SKM-1 treated with dmso at 0.1 percent for 144 hours (cell line): Measurements from ENCODE around the gene IFI30.

Experiments
- DNase-seq: peaks from one replicate; lab custom pipeline; 2025; ENCODE audit not compliant: unreplicated experiment; lab: John Stamatoyannopoulos, UW

The IFI30 gene

DNA sequence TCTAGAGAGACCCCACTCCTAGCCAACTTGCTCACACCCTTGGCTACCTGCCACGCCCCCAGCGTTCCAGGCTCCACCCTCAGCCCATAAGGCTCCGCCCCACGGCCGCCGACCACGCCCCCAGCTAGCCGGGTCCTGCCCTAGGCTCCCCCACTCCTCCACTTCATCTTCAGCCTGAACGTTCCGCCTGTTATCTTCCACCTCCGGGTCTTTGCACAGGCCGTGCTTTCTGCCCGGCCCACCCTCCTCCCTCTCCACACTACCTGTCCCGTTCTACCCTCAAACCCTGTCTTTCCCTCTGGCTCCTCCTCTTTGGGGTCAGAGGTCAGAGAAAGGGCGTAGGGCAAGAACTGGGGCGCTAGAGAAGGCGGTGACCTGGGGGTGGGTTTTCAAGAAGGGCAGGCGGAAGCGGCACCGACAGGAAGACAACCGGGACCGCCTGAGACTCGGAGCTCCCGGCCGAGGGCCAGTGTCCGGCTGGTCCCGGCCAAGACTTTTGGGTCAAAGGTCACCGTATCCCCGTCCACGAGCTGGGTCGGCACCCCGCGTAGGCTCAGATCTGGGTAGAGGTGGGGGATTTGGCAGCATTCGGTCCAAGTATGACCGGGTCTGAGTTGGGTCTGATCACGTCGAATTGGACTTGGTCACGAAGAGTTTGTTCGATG, 50.4 kb downstream of the IFI30 start:
- peak; percentile 66 for DNase-seq

DNA sequence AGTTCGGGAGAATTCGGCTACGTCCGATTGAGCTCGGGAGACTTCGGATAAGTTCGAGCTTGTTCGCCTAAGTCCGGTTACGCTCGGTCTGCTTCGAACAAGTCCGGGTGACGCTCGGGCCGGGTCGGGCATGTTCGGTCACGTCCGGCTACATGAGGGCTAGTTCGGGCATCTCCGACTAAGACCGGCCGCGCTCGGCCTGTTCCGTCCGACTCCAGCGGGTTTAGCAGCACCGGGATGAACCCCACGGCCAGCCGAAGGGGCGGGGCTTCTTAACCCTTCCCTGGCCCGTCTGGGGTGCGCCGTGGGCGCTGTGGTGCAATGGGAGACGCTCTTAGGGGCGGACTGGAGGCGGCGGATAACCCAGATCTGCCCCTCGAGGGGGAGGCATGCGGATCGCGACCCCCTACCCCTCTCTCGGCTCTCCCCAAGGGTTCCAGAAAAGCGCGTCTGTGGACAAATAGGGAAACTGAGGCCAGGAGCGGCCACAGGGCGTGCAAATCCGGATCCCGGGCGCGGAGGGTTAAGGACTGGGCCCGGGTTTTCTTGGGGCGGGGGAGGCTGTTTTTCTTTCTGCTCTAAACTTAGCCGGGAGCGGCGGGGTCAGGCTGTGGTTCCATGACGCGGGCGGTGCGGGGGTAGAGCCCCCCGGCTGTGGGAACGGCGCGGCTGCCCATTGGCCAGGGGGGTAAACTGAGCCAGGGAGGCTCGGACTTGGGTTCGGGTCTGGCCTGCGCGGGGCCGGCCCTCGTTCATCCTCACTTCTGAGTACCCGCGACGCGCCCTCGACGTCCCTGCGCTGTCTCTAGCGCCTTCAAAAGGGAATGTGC, 51.1 kb downstream of the IFI30 start:
- DNase-seq = peak; percentile 99

DNA sequence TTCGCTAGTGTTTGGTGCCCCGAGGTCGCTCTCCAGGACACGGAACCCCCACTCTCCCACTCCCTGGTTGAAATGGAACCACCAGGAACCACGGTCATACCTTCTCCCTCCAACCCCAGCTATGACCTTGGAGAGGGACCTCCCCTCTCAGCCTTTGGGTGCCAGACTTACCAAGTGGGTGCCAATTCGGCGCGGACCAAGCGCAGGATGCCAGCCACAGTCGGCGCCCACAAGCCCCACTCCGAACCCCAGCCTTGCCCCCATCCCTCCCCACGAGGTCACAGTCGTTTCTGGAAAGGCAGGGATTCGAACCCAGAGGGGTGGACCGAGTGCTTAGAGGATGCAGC, 51.7 kb downstream of the IFI30 start:
- no peak for DNase-seq

DNA sequence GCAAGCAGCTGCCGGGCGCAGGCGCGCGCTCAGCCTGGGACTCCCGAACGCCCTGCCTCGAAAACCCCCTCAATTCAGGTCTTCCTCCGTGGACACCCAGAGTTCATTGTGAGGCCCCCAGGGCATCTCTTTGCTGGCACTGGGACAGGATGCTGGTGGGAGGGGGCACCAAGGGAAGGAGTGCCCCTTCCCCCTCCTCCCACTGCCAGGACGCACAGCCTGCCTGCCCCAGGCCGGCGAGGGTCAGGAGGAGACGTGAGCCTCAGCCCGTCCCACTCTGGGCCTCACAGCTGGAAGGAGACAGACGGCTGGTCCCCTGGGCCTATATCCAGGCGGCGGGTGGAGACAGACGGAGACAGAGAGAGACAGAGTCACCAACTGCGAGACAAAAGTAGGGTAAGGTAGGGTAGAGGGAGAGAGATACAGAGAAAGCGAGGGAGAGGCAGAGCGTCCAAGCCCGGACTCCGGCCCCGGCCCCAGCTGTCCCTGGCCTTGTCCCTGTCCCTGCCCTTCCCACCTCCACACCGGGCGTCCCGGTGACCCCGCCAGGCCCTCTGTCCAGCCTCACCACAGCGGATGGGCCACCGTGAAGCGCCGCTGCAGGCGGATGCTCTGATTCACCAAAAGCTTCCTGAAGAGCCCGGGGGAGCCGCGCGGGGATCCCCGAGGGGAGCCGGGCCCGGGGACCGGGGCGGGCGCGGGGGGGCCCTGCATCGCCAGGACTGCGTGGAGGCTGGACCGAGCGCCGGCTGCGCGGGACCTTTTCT, 52.3 kb downstream of the IFI30 start, which contains the start of gene PDE4C:
Gene PDE4C, minus strand, starts transcription at position 737 of the 767 bp plus-strand sequence. Its CDS starts 23 bp downstream, at position 714.
- DNase-seq = no peak

DNA sequence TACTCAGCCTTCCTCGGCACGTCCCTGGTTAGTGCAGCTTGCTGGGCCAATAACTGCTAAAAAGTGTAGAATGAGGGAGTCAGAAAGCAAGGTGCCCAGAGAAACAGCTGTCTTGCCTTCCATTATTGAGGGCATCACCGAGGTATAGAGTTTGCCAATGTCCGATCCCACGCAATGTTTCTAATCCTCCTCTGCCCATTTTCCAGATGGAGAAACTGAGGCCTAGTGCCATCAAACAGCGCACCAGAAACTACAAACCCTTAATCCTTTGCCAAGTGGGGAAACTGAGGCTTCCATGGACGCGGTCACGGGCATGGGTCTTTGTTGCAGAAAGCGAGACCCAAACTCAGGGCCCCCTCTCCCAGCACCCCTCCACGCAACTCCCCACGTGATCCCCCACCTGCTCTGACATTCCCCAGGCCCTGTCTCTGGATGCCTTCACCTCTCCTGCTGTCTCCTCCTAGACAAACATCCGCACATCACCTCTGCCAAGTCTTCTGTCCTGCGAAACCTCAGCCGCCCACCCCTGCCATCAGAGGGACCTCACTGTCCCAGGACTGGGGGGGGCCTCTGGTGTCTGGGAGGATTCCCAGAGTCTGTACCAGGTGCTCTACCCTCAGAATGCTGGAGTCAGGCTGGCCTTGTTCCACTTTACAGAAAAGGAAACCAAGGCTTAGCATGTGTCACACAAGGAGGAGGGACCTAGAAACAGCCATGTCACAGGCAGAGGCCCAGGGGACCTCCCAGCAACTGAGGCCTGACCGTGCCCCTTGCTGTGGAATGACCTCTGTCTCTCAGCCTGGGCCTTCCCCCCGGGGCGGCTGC, 53.6 kb downstream of the IFI30 start:
- no peak for DNase-seq
